GM11168 (cell line): Measurements from ENCODE around the gene ZBTB11.
"Not testable (repeated sequence)": the region's sequence is repeated elsewhere in the genome, so short reads cannot be mapped to it uniquely, and the experiment has no call there.

Source experiments
- in situ Hi-C: fragments of 300-500 bp; cut with MboI; formaldehyde crosslinking; loops from one replicate; pipeline ENCODE4 v1.12.0; 2022; ENCODE audit warnings: low sequenced_read_pairs; ENCODE audit not compliant: unreplicated experiment

The ZBTB11 gene

DNA sequence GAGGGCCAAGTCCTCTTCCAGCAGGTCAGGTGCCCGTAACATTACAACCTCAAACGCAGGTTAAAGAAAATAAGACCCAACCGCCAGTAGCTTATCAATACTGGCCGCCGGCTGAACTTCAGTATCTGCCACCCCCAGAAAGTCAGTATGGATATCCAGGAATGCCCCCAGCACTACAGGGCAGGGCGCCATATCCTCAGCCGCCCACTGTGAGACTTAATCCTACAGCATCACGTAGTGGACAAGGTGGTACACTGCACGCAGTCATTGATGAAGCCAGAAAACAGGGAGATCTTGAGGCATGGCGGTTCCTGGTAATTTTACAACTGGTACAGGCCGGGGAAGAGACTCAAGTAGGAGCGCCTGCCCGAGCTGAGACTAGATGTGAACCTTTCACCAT, 16.6 kb upstream of the ZBTB11 start:
- in situ Hi-C loops, result not testable (repeated sequence)

DNA sequence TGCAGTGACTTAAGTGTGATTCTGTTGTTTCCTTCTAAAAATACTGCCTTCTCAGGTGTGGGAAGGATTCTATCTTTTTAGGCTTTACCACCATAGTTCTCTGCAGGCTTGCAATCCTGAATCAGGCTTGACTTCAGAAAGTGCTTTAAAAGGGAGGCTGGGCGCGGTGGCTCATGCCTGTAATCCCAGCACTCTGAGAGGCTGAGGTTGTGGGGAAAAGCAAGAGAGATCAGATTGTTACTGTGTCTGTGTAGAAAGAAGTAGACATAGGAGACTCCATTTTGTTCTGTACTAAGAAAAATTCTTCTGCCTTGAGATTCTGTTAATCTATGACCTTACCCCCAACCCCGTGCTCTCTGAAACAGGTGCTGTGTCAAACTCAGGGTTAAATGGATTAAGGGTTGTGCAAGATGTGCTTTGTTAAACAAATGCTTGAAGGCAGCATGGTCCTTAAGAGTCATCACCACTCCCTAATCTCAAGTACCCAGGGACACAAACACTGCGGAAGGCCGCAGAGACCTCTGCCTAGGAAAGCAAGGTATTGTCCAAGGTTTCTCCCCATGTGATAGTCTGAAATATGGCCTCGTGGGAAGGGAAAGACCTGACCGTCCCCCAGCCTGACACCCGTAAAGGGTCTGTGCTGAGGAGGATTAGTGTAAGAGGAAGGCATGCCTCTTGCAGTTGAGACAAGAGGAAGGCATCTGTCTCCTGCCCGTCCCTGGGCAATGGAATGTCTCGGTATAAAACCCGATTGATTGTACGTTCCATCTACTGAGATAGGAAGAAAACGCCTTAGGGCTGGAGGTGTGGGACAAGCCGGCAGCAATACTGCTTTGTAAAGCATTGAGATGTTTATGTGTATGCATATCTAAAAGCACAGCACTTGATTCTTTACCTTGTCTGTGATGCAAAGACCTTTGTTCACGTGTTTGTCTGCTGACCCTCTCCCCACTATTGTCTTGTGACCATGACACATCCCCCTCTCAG, 15.0 kb upstream of the ZBTB11 start:
- in situ Hi-C loops, result not testable (repeated sequence)

GRCh38 chr3:101690972-101691371, 14.0 kb upstream of the ZBTB11 start:
- in situ Hi-C loops, result no loop called here

GRCh38 chr3:101689286-101689685, 12.4 kb upstream of the ZBTB11 start:
- in situ Hi-C loops, result no loop called here

DNA sequence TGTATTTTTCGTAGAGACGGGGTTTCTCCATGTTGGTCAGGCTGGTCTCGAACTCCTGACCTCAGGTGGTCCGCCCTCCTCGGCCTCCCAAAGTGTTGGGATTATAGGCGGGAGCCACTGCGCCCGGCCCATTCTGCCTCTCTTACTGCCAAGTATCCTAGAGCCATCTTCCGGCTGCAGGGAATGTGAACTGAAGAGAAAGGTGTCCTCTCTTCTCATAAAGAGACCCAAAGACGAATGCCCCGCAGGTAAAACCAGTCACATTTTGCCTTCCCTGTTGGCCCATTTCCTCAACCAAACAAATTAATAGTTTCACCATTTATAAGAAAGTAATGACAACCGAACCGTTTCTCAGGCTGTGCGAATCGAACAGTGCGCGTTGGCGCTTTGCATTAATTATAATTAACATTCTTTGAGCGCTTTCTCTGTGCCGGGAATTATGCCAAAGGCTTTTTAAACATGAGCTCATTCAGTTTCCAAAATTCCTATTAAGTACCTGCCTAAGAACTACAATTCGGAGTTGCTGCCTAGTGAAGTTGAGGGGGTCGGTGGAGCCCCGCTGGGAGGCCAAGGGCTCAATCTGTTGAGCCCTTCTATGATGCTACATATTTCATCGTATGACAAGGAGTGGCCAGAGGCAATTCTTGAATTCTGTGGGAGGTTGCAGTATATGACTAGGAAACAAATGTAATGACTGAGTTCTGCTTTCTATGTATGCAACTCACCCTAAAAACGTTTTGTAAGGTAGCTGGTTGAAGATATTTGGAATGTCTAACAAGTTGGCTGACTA, 10.4 kb upstream of the ZBTB11 start:
- in situ Hi-C loops, result no loop called here

GRCh38 chr3:101685870-101686307, 9.0 kb upstream of the ZBTB11 start:
- in situ Hi-C loops, result no loop called here

- in situ Hi-C loops, result no loop called here
Observed at GRCh38 chr3:101685050-101685400, 8.1 kb upstream of the ZBTB11 start.

DNA sequence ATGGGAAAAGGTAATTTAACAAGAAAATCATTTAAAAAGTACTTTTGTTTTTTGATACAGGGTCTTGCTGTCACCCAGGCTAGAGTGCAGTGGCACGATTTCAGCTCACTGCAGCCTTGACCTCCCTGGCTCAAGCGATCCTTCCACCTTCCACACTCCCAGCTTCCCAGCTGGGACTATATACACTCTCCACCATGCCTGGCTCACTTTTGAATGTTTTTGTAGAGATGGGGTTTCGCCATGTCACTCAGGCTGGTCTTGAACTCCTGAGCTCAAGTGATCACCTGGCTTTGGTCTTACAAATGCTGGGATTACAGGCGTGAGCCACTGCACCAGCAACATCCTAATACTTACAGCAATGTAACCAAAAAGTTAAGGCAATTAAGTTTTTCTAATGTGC, 3.5 kb upstream of the ZBTB11 start:
- in situ Hi-C loops, result no loop called here

DNA sequence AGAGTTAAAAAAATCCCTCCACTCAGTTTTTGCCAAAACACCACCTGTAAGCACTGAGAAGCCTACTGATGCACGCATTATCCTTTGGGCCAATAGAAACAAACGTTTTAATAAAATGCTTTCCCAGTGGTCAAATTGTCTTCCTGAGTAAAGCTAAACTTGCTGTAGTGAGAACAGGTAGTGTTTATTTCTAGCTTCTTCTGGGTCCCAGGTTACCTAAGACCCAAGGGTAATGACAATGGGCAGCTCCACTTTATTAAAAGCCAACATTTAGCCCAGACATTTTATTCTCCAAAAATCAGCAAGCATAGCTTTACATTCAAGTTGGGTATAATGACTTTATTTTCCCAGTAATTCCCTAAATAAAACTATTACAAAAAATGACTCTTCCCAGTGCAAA, 1.9 kb upstream of the ZBTB11 start:
- in situ Hi-C loops, result not testable (repeated sequence)

DNA sequence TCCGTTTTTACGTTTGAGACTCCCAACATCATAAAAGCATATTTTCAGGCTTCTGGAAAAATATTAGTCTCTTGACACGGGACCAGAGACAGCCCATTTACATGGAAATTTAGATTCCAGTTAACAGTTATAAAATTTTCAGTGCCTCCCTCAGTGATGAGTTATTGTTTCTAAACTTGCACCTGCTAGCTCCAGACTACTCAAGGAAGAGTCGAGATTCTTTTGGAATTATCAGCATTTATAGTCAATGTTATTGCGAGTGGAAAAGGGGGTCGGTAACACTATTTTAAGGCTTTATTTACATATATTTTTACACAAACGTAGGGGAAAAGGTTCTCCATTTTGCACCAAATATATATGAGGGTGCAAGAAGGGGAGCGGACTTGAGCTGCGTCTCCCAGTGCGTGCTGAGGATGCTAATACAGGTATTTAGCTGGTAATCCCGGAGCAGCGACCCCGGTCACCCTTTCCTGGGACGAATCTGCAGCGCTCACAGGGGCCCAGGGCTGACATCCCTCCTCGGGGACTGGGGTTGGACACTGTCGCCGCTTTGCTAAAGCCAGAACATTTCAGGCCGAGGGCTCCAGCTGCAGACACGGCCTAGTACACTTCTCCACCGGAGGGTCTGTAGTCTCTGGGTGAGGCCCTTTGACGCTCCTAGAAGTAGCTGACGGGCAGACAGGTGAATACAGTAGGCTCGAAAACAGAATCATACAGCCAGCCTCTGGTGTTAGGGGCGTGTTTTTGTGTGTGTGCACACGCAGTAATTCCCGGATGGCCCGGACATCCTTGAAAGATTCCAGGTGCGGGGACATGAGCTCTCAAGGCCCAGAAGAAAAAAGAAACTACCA, 729 bp upstream of the ZBTB11 start:
- in situ Hi-C loops, result no loop called here

DNA sequence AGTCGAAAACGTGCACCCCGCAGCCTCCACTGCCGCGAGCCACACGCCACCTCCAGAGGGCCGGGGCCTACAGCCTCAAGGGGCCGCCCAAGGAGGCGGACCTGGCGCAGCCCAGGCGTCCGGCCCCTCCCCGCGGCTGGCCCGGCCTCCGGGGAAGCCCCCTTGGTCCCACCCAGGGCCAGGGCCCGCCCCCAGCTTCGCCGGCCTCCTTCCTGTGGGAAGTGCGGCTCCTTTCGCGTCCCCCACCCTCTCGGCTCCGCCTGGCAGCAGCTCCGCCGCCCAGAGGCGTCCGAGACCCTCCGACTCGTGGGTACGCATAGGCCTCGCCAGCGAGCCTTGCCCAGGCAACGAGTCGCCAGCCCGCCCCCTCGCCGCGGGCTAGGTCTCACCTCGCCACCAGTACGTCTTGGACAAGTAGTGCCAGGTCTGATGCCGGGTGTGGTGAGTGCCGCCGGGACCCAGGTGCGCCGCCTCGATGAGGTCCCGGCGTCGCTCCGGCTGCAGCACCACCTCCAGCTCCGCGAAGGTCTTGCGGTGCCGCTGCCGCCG, 642 bp downstream of the ZBTB11 start:
- in situ Hi-C loops, result no loop called here

DNA sequence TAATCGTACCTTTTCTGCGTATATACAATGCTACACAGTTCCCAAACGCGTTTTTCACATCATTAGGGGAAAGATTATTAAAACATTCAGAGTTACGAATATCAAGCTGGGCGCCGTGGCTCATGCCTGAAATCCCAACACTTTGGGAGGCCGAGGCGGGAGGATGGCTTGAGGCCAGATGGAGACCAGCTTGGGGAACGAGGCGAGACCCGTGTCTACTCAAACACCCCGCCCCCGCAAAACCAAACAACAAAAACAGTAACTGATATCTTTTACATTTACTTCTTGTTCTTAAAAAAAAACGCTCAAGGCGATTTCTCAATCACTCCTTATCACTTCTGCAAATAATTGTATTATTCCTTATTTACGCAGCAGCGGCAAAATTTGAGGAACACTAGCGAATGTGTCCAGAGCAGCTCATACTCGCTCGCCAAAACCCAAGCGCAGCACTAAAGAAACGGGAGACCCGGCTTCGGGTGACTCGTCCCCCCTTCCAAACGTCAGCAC, 1.2 kb downstream of the ZBTB11 start:
- in situ Hi-C loops, result no loop called here

- in situ Hi-C loops, result no loop called here
Observed at GRCh38 chr3:101674518-101674917, 2.4 kb downstream of the ZBTB11 start.

- in situ Hi-C loops, result no loop called here
Observed at GRCh38 chr3:101673953-101674352, 3.0 kb downstream of the ZBTB11 start.

- in situ Hi-C loops, result no loop called here
Observed at GRCh38 chr3:101671014-101671413, 5.9 kb downstream of the ZBTB11 start.

DNA sequence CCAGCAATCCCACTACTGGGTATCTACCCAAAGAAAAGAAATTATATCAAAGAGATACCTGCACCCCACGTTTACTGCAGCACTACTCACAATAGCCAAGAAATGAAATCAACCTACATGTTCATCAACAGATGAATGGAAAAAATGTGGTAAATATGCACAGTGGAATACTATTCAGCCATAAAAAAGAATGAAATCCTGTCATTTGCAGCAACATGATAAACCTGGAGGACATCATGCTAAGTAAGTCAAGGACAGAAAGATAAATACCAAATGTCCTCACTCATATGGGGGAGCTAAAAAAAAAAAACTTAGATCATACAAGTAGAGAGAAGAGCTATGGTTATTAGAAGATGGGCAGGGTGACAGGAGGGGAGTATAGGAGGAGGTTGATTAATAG, 9.1 kb downstream of the ZBTB11 start:
- in situ Hi-C loops, result no loop called here

GRCh38 chr3:101667331-101667730, 9.6 kb downstream of the ZBTB11 start:
- in situ Hi-C loops, result no loop called here

DNA sequence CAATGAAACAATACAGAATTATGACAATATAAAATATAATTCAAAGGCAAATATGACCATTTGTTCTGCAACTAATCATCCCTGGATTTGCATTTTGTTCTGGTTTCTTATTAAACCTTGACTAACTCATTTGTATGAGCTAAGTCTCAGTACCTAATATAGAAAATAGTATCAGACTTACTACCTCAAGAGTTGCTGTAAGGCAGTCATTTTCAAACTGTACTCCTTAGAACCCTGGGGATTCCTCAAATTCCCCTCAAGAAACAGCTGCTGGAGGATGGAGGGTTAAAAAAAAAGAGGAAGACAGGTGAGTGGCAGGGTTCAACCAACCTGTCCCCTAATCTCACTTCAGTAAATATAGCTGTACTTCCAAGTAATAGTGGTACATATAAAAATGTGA, 11.1 kb downstream of the ZBTB11 start:
- in situ Hi-C loops, result no loop called here

- in situ Hi-C loops, result no loop called here
Observed at GRCh38 chr3:101665357-101665756, 11.6 kb downstream of the ZBTB11 start.

GRCh38 chr3:101660714-101661113, 16.2 kb downstream of the ZBTB11 start:
- in situ Hi-C loops, result no loop called here
